Aorta (tissue), 5 donors: Measurements from ENCODE around the gene OR5A1. TPM values are rescaled to one million over a fixed set of nuclear protein-coding genes. Genes with fewer than 3 reads are reported as not detected.

ENCODE experiments used
- ATAC-seq: fragments of 200-7000 bp; cut with Tn5 transposase; one replicate; pipeline ENCODE4 v1.9.1; 2022; ENCODE audit warnings: moderate library complexity; ENCODE audit not compliant: low FRiP score
- DNase-seq, 2 donors: peaks; one replicate each; pipeline ENCODE4 v3.0.0-alpha.2; 2020
- H3K27ac ChIP-seq, 2 donors: one replicate each; pipeline ENCODE4 v1.5.1; 2013; ENCODE audit warnings: low read length in 2 of 2, mild to moderate bottlenecking in 2 of 2, moderate library complexity in 2 of 2, control low read depth in 1 of 2, inconsistent platforms in 1 of 2, low read depth in 1 of 2
- H3K27me3 ChIP-seq, 2 donors: one replicate each; pipeline ENCODE4 v1.6.1; 2013; ENCODE audit warnings: control low read depth in 1 of 2, low read length in 1 of 2, mild to moderate bottlenecking in 1 of 2, moderate library complexity in 1 of 2; ENCODE audit not compliant: insufficient read depth in 2 of 2, control insufficient read depth in 1 of 2
- H3K36me3 ChIP-seq, 2 donors: one replicate each; pipeline ENCODE4 v1.6.1; 2013; ENCODE audit warnings: control low read depth in 1 of 2, low read length in 1 of 2, mild to moderate bottlenecking in 1 of 2; ENCODE audit not compliant: insufficient read depth in 2 of 2, control insufficient read depth in 1 of 2
- H3K4me1 ChIP-seq, 2 donors: one replicate each; pipeline ENCODE4 v1.6.1; 2013; ENCODE audit warnings: low read length in 2 of 2, control low read depth in 1 of 2, mild to moderate bottlenecking in 1 of 2, moderate library complexity in 1 of 2; ENCODE audit not compliant: insufficient read depth in 2 of 2, control insufficient read depth in 1 of 2
- H3K4me3 ChIP-seq, 2 donors: one replicate each; pipeline ENCODE4 v1.5.1; 2013; ENCODE audit warnings: low read length in 2 of 2, control low read depth in 1 of 2, mild to moderate bottlenecking in 1 of 2
- H3K9me3 ChIP-seq: one replicate; pipeline ENCODE4 v1.6.1; 2013; ENCODE audit warnings: mild to moderate bottlenecking, low read length; ENCODE audit not compliant: control insufficient read depth
- whole genome bisulfite sequencing, 2 donors: extraction: QIAGEN DNeasy Blood & Tissue Kit; methylation state at CpG; one replicate each; pipeline ENCODE4 v1.1.7; 2013; 5-methylcytosine and 5-hydroxymethylcytosine counted together
- intact Hi-C, 2 donors: fragments of 100-400 bp; cut with DNase I; formaldehyde crosslinking; loops; one replicate each; pipeline versions ENCODE4 v1.14.2 to v1.15.0; 2022
- polyA plus RNA-seq, 2 donors: library from polyadenylated mRNA; stranded (reverse); fragments of 200-250 nt; gene quantifications; one replicate each; pipeline ENCODE4 v1.2.3, GENCODE V29; 2013
- total RNA-seq, 2 donors: library from RNA; stranded (reverse); fragmentation: NEBNext Ultra II Directional; extraction: Animal tissue kit (Norgen Biotek cat#: 25700); gene quantifications; one replicate each; pipeline ENCODE4 v1.2.1, GENCODE V29; 2021
- donor health status: healthy with polysubstance abuse.
- donor health status: Bipolar disorder and iron deficiency.
- donor health status: DM: no; HTN: no; CAD: no.
- donor health status: DM: no; HTN: no; CAD: no.
- donor health status: DM: yes; HTN: yes; CAD: no.

OR5A1 gene
- total and polyA plus RNA-seq, 4 donors: not detected

DNA sequence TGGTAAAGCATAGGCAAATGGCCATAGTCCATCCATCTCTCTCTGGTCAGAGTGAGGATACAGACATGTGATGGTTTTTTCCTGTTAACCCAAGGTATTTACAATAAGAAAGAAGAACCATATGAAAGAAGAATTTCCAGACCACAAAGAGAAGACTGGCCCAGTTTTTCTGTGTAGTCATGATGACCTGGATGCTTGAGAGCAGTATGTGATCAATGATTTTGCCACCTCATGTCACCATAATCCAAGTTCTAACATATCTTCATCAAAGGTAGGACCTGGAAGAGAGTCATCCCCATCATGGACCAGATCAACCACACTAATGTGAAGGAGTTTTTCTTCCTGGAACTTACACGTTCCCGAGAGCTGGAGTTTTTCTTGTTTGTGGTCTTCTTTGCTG, 20.4 kb downstream of the OR5A1 start, which contains the start of gene OR4D6:
OR4D6 (plus strand) TSS at position 301 of the 400 bp plus-strand sequence; CDS start at position 301, 0 bp downstream.
- ATAC-seq (no peak), DNase-seq (no peak)
- WGBS, 2 donors: 81 to 83% methylated on average over 2 of the region's 2 CpGs
- Histone ChIP-seq H3K27me3 (peaks cover 0 to 1% of the 10 kb centered on the region in 2 donors), H3K36me3 (no peaks in the 10 kb centered on the region), H3K27ac (no peak within 1 kb of the TSS), H3K9me3 (peaks cover 1% of the 10 kb centered on the region), H3K4me1 (no peaks in the 10 kb centered on the region), H3K4me3 (no peak within 1 kb of the TSS)
- intact Hi-C loops: no loop called here

- no peak for ATAC-seq
Measured at GRCh38 chr11:59459916-59460315, 23.6 kb downstream of the OR5A1 start.

DNA sequence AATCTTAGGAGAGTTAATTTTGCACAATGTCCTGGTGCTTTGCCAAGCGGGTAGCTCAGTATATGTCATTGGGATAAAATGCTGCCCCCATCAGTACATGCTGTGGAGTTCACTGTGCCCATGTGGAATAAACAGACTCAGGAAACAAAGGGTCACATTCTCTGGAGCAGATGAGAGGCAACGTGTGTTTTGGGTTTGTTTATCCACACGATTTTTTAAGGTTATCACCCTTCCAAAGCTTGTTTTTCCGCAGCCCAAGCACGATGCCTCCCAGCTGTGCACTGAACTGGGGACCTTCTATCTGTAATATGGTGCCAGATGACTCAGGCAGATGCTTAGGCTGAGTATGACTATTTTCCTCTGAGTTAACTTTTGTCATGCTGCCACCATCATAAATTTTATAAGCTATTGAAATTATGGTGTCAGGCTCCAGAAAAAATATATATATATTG, 26.9 kb downstream of the OR5A1 start:
- DNase-seq (no peak), ATAC-seq (peak; percentile 54)
- H3K36me3 ChIP-seq: no peaks in the 10 kb centered on the region
- H3K9me3 ChIP-seq: no peaks in the 10 kb centered on the region
- intact Hi-C loops: no loop called here
- WGBS, 2 donors: 8 to 13% methylated on average over 5 of the region's 5 CpGs
- H3K27me3 ChIP-seq: peaks cover 0 to 1% of the 10 kb centered on the region in 2 donors
- H3K27ac ChIP-seq: no peak overlapping the region
- no peaks in the 10 kb centered on the region for H3K4me1 ChIP-seq
- H3K4me3 ChIP-seq: no peak overlapping the region

More at GRCh38 chr11:59459916-59460315, 23.6 kb downstream of the OR5A1 start:
- no peaks in the 10 kb centered on the region for H3K4me1 ChIP-seq
- 57 to 64% methylated on average over 3 of the region's 3 CpGs for WGBS, 2 donors
- H3K27me3 ChIP-seq: peaks cover 0 to 1% of the 10 kb centered on the region in 2 donors
- no peak overlapping the region for H3K27ac ChIP-seq
- H3K36me3 ChIP-seq: no peaks in the 10 kb centered on the region
- intact Hi-C loops: no loop called here
- H3K4me3 ChIP-seq: no peak overlapping the region
- no peak for DNase-seq
- no peaks in the 10 kb centered on the region for H3K9me3 ChIP-seq

DNA sequence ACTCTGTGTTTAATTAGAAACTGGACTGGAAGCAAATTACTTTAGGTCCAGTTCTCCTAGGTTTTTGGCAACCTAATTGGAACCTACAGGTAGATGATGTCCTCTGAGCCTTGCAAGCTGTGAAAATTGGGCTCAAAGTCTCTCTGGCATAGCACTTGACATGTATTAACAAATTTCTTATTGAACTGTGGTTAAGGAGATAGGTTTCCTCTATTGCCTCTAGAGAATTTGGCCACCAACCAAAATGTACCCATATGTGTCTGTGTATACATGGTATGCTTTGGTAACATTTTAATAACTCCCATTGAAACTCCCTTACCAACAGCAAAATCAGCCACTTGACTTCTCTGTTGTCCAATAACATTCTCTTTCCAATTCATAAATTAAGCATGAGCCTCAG, 36.7 kb downstream of the OR5A1 start, which contains the start of gene OR4D10:
OR4D10 (plus strand) TSS at position 301 of the 400 bp plus-strand sequence. CDS start 4,115 bp downstream, outside the sequence.
- no peaks in the 10 kb centered on the region for H3K36me3 ChIP-seq
- no peaks in the 10 kb centered on the region for H3K9me3 ChIP-seq
- H3K27ac ChIP-seq: no peak within 1 kb of the TSS
- DNase-seq: no peak
- intact Hi-C loops: no loop called here
- no peaks in the 10 kb centered on the region for H3K27me3 ChIP-seq
- no peaks in the 10 kb centered on the region for H3K4me1 ChIP-seq
- no peak within 1 kb of the TSS for H3K4me3 ChIP-seq
- ATAC-seq: no peak

GRCh38 chr11:59475176-59475575, 38.9 kb downstream of the OR5A1 start:
- Histone ChIP-seq H3K27ac (no peak overlapping the region), H3K4me3 (no peak overlapping the region), H3K9me3 (no peaks in the 10 kb centered on the region), H3K36me3 (no peaks in the 10 kb centered on the region), H3K27me3 (peaks cover 0 to 1% of the 10 kb centered on the region in 2 donors), H3K4me1 (no peaks in the 10 kb centered on the region)
- DNase-seq: no peak
- WGBS, 2 donors: 67 to 69% methylated on average over 9 of the region's 9 CpGs
- intact Hi-C loops: no loop called here
- no peak for ATAC-seq

GRCh38 chr11:59479906-59480305, 43.6 kb downstream of the OR5A1 start:
- Histone ChIP-seq H3K4me3 (no peak overlapping the region), H3K9me3 (no peaks in the 10 kb centered on the region), H3K27ac (no peak overlapping the region), H3K27me3 (peaks cover 0 to 1% of the 10 kb centered on the region in 2 donors), H3K4me1 (no peaks in the 10 kb centered on the region), H3K36me3 (no peaks in the 10 kb centered on the region)
- ATAC-seq (no peak), DNase-seq (no peak)
- intact Hi-C loops: no loop called here

DNA sequence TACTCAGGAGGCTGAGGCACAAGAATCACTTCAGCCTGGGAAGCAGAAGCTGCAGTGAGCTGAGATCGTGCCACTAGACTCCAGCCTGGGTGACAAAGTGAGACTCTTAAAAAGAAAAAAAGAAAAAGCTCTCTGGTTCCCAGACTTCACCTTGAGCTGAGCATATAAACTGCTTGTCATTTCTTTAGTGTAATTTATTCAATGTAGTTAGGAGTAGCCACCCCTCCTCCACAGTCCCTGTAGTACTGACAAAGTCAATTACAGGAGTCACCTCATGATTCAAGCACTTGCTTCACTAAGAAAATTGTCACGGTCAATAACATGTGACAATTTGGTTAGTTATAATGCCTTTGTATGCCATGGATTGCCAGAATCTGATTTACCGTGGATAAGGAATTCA, 44.1 kb downstream of the OR5A1 start:
- no peaks in the 10 kb centered on the region for H3K4me1 ChIP-seq
- WGBS, 2 donors: 73 to 80% methylated on average over 3 of the region's 3 CpGs
- no peak for DNase-seq
- peaks cover 0 to 1% of the 10 kb centered on the region in 2 donors for H3K27me3 ChIP-seq
- H3K9me3 ChIP-seq: no peaks in the 10 kb centered on the region
- H3K4me3 ChIP-seq: no peak overlapping the region
- no peak overlapping the region for H3K27ac ChIP-seq
- intact Hi-C loops: no loop called here
- no peaks in the 10 kb centered on the region for H3K36me3 ChIP-seq
- no peak for ATAC-seq

Other genes starting within 250 kb of the OR5A1 start
- 10 to 100 TPM; 27.0 to 27.1 TPM for gene MPEG1, start 223.5 kb upstream of the OR5A1 start, total RNA-seq
- gene MPEG1, start 223.5 kb upstream of the OR5A1 start, polyA plus RNA-seq: 10 to 100 TPM in 1 of 2 donors, 1 to 10 TPM in 1; 4.3 to 23.0 TPM
- gene OR5AN1, start 77.6 kb upstream of the OR5A1 start, total RNA-seq: not detected
- not detected for gene OR5AN1, start 77.6 kb upstream of the OR5A1 start, polyA plus RNA-seq
- not detected for gene OR5A2, start 10.1 kb upstream of the OR5A1 start, total RNA-seq
- gene OR5A2, start 10.1 kb upstream of the OR5A1 start, polyA plus RNA-seq: not detected
- not detected for gene OR4D6, start 20.5 kb downstream of the OR5A1 start, total RNA-seq
- gene OR4D6, start 20.5 kb downstream of the OR5A1 start, polyA plus RNA-seq: not detected
- gene OR4D10, start 36.8 kb downstream of the OR5A1 start, total RNA-seq: not detected
- not detected for gene OR4D10, start 36.8 kb downstream of the OR5A1 start, polyA plus RNA-seq
- gene OR4D11, start 67.1 kb downstream of the OR5A1 start, total RNA-seq: not detected
- gene OR4D11, start 67.1 kb downstream of the OR5A1 start, polyA plus RNA-seq: not detected
- gene OR4D9, start 75.1 kb downstream of the OR5A1 start, total RNA-seq: not detected
- gene OR4D9, start 75.1 kb downstream of the OR5A1 start, polyA plus RNA-seq: not detected
- 10 to 100 TPM; 40.4 to 42.4 TPM for gene OSBP, start 179.3 kb downstream of the OR5A1 start, total RNA-seq
- 10 to 100 TPM; 15.0 to 19.5 TPM for gene OSBP, start 179.3 kb downstream of the OR5A1 start, polyA plus RNA-seq
- gene PATL1, start 232.6 kb downstream of the OR5A1 start, total RNA-seq: 10 to 100 TPM; 23.7 to 29.6 TPM
- gene PATL1, start 232.6 kb downstream of the OR5A1 start, polyA plus RNA-seq: 1 to 10 TPM; 8.2 to 9.6 TPM